ENCODE results near the gene CTSW. TPM values are rescaled to one million over a fixed set of nuclear protein-coding genes. Genes with fewer than 3 reads are reported as not detected.

Gene CTSW
- total RNA-seq, 2 experiments from 2014 or later: not detected

GRCh38 chr11:65870307-65870658 is 9.4 kb upstream of the CTSW start:
- Histone ChIP-seq H3K4me3 (ENCODE audit: low read depth, low read length, poor library complexity, severe bottlenecking) (no peak overlapping the region), H3K9me2 (ENCODE audit: insufficient read depth, low read length) (no peaks in the 10 kb centered on the region), H3K4me2 (ENCODE audit: low read length) (no peak overlapping the region), H3K36me3 (ENCODE audit: insufficient read depth, low read length) (peaks cover 21% of the 10 kb centered on the region; the same call in 1 of the 2 replicates), H3K27ac (ENCODE audit: low read depth, low read length, poor library complexity, severe bottlenecking) (no peak overlapping the region), H2AFZ (ENCODE audit: low read length) (no peak overlapping the region), H3K4me1 (ENCODE audit: insufficient read depth, low read length, poor library complexity, severe bottlenecking) (peaks cover 35% of the 10 kb centered on the region), H3K79me2 (ENCODE audit: insufficient read depth, low read depth, low read length) (no peaks in the 10 kb centered on the region), H3K9me3 (ENCODE audit: low read length) (no peaks in the 10 kb centered on the region), H4K20me1 (ENCODE audit: insufficient read depth, low read length) (no peaks in the 10 kb centered on the region)
- DNase-seq (ENCODE audit: low spot score): no peak
- ChIA-PET POLR2A (interaction anchor here (0.8 kb wide), 1 partner anchor 20 kb away, joined by 3 read pairs; the partner anchor contains the start of gene CCDC85B), CTCF (ENCODE audit: unreplicated experiment) (interaction anchor here (1.3 kb wide), 1 partner anchor 11 kb away, joined by 4 read pairs; the partner anchor contains the start of gene MUS81)
- intact Hi-C loops (cut with micrococcal nuclease; ENCODE audit: unreplicated experiment): no loop called here
- no peak for TF ChIP-seq EZH2phosphoT487 (IDR thresholded peaks at IDR 0.05; ENCODE audit: borderline replicate concordance, low read depth, low read length)
- TF ChIP-seq, protein P1, sequence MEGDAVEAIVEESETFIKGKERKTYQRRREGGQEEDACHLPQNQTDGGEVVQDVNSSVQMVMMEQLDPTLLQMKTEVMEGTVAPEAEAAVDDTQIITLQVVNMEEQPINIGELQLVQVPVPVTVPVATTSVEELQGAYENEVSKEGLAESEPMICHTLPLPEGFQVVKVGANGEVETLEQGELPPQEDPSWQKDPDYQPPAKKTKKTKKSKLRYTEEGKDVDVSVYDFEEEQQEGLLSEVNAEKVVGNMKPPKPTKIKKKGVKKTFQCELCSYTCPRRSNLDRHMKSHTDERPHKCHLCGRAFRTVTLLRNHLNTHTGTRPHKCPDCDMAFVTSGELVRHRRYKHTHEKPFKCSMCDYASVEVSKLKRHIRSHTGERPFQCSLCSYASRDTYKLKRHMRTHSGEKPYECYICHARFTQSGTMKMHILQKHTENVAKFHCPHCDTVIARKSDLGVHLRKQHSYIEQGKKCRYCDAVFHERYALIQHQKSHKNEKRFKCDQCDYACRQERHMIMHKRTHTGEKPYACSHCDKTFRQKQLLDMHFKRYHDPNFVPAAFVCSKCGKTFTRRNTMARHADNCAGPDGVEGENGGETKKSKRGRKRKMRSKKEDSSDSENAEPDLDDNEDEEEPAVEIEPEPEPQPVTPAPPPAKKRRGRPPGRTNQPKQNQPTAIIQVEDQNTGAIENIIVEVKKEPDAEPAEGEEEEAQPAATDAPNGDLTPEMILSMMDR (conservative IDR thresholded peaks at IDR 0.05; ENCODE audit: low read length): no peak
- BruUV-seq (replicated peaks): no TSS peak

- H3K9me3 ChIP-seq (ENCODE audit: low read length): no peaks in the 10 kb centered on the region
- H3K4me2 ChIP-seq (ENCODE audit: low read length): peak overlapping the region; percentile 8; the same call in 1 of the 2 replicates
- ChIA-PET POLR2A (interaction anchor here (0.6 to 1.8 kb wide), 6 partner anchors 14 to 232 kb away, joined by 3 to 6 read pairs (median 3); partner anchors contain the start of gene CCDC85B), CTCF (ENCODE audit: unreplicated experiment) (no interaction called here)
- no peak overlapping the region for H3K4me3 ChIP-seq (ENCODE audit: low read depth, low read length, poor library complexity, severe bottlenecking)
- H3K9me2 ChIP-seq (ENCODE audit: insufficient read depth, low read length): no peaks in the 10 kb centered on the region
- no peaks in the 10 kb centered on the region for H3K79me2 ChIP-seq (ENCODE audit: insufficient read depth, low read depth, low read length)
- peaks cover 35% of the 10 kb centered on the region for H3K4me1 ChIP-seq (ENCODE audit: insufficient read depth, low read length, poor library complexity, severe bottlenecking)
- peak; percentile 39 for DNase-seq (ENCODE audit: low spot score)
- intact Hi-C loops (cut with micrococcal nuclease; ENCODE audit: unreplicated experiment): no loop called here
- H3K36me3 ChIP-seq (ENCODE audit: insufficient read depth, low read length): peaks cover 14% of the 10 kb centered on the region; the same call in 1 of the 2 replicates
- no peak overlapping the region for H3K27ac ChIP-seq (ENCODE audit: low read depth, low read length, poor library complexity, severe bottlenecking)
- no peaks in the 10 kb centered on the region for H4K20me1 ChIP-seq (ENCODE audit: insufficient read depth, low read length)
- TF ChIP-seq EZH2phosphoT487 (IDR thresholded peaks at IDR 0.05; ENCODE audit: borderline replicate concordance, low read depth, low read length): no peak
- TF ChIP-seq, protein P1 (conservative IDR thresholded peaks at IDR 0.05; ENCODE audit: low read length): no peak
- H2AFZ ChIP-seq (ENCODE audit: low read length): no peak overlapping the region
- no TSS peak for BruUV-seq (replicated peaks)
Measured at GRCh38 chr11:65870706-65871681, 8.6 kb upstream of the CTSW start.
